A549 (cell line): Measurements from ENCODE around the gene ARHGEF4. TPM values are rescaled to one million over a fixed set of nuclear protein-coding genes. Genes with fewer than 3 reads are reported as not detected.

Source experiments
- ATAC-seq, 2 experiments: fragments of 200-7000 bp in 1 of 2; fragments of >200 bp in 1 of 2; cut with Nextera tagmentation in 1 of 2; cut with Tn5 transposase in 1 of 2; 3 replicates each; pipeline versions ENCODE4 v1.8.0 to v1.9.1; 2018 to 2020; ENCODE audit warnings: mild to moderate bottlenecking in 1 of 2, moderate library complexity in 1 of 2
- CTCF ChIA-PET: fragments of 300-600 bp; sonication (Branson Sonifier 250); formaldehyde crosslinking; extraction: SDS; loops from one replicate; lab custom pipeline; 2021; ENCODE audit warnings: antibody characterized with exemption, inconsistent platforms; lab: Yijun Ruan, JAX
- POLR2A ChIA-PET: fragments of 350-600 bp; formaldehyde crosslinking; extraction: SDS; loops from one replicate; lab custom pipeline; 2021; ENCODE audit warnings: antibody characterized with exemption, inconsistent platforms; lab: Yijun Ruan, JAX
- DNase-seq, 2 experiments: peaks; one replicate each; pipeline versions ENCODE4 v3.0.0 to v3.0.0-alpha.2; 2011 to 2016; ENCODE audit warnings: low read depth in 1 of 2, low spot score in 1 of 2
- FAIRE-seq: peaks from 2 replicates; lab custom pipeline; 2011; peaks lifted over from hg19 to GRCh38; lab: Jason Lieb, UNC
- H3K27ac ChIP-seq, 2 experiments: fragments of >200 bp; sonication (Bioruptor Twin); formaldehyde crosslinking; 3 replicates each; pipeline ENCODE4 v1.5.1; 2016 to 2017
- H3K4me1 ChIP-seq: fragments of >200 bp; sonication (Bioruptor Twin); formaldehyde crosslinking; 3 replicates; pipeline ENCODE4 v1.6.1; 2016
- H3K4me2 ChIP-seq: fragments of >200 bp; sonication (Bioruptor Twin); formaldehyde crosslinking; 3 replicates; pipeline ENCODE4 v1.6.1; 2016
- H3K4me3 ChIP-seq: fragments of >200 bp; sonication (Bioruptor Twin); formaldehyde crosslinking; 3 replicates; pipeline ENCODE4 v1.5.1; 2016
- H3K9me3 ChIP-seq: fragments of >200 bp; sonication (Bioruptor Twin); formaldehyde crosslinking; 3 replicates; pipeline ENCODE4 v1.6.1; 2016
- BHLHE40 ChIP-seq: IDR thresholded peaks from 2 replicates; pipeline ENCODE4 v1.6.1; 2012; ENCODE audit warnings: low read depth, low read length, inconsistent platforms
- CBX2 ChIP-seq: fragments of 200-600 bp; sonication (generic); IDR thresholded peaks from 2 replicates; pipeline ENCODE4 v1.6.1; 2016; ENCODE audit warnings: low read depth, mild to moderate bottlenecking, borderline replicate concordance
- CHD2 ChIP-seq: fragments of 150-350 bp; IDR thresholded peaks from 2 replicates; pipeline ENCODE4 v1.6.1; 2014; ENCODE audit warnings: low read length; ENCODE audit not compliant: partially characterized antibody
- EHMT2 ChIP-seq: fragments of 200-600 bp; sonication (generic); IDR thresholded peaks from 2 replicates; pipeline ENCODE4 v1.6.1; 2016; ENCODE audit warnings: antibody characterized with exemption, low read depth, mild to moderate bottlenecking, moderate library complexity
- ELK1 ChIP-seq: fragments of 150-350 bp; IDR thresholded peaks from 2 replicates; pipeline ENCODE4 v1.6.1; 2014; ENCODE audit warnings: low read depth, mild to moderate bottlenecking, low read length
- FOSL2 ChIP-seq, 2 experiments: fragments of 450-650 bp in 1 of 2; fragments of >200 bp in 1 of 2; sonication (Bioruptor Twin) in 1 of 2; formaldehyde crosslinking; IDR thresholded peaks; 2 replicates each; pipeline versions ENCODE4 v1.5.0 to v1.6.1; 2016 to 2020; ENCODE audit warnings: mild to moderate bottlenecking in 1 of 2, moderate library complexity in 1 of 2
- FOXS1 ChIP-seq: fragments of 250-450 bp; sonication (Bioruptor Pico); IDR thresholded peaks from 2 replicates; pipeline ENCODE4 v1.5.0; 2020; ENCODE audit warnings: mild to moderate bottlenecking, moderate library complexity
- HES2 ChIP-seq: fragments of >200 bp; sonication (Bioruptor Twin); formaldehyde crosslinking; IDR thresholded peaks from 2 replicates; pipeline ENCODE4 v1.6.1; 2016
- HEYL ChIP-seq: fragments of 250-450 bp; sonication (Bioruptor Pico); IDR thresholded peaks from 2 replicates; pipeline ENCODE4 v1.8.0; 2021; ENCODE audit warnings: mild to moderate bottlenecking, moderate library complexity
- HOXB13 ChIP-seq: fragments of 250-450 bp; sonication (Bioruptor Pico); IDR thresholded peaks from 2 replicates; pipeline ENCODE4 v1.5.0; 2020; ENCODE audit warnings: low read depth, mild to moderate bottlenecking, moderate library complexity
- HOXB5 ChIP-seq: fragments of 250-450 bp; sonication (Bioruptor Pico); IDR thresholded peaks from 2 replicates; pipeline ENCODE4 v1.5.0; 2020; ENCODE audit warnings: mild to moderate bottlenecking, moderate library complexity
- JUN ChIP-seq, 2 experiments: fragments of >200 bp; sonication (Bioruptor Twin); formaldehyde crosslinking; IDR thresholded peaks; 2 replicates in 1 of 2; 3 replicates in 1 of 2; pipeline ENCODE4 v1.6.1; 2016 to 2017
- JUNB ChIP-seq: fragments of >200 bp; sonication (Bioruptor Twin); formaldehyde crosslinking; IDR thresholded peaks from 2 replicates; pipeline ENCODE4 v1.6.1; 2016
- PHF8 ChIP-seq: fragments of 200-600 bp; sonication (generic); IDR thresholded peaks from 2 replicates; pipeline ENCODE4 v1.6.1; 2016; ENCODE audit warnings: low read depth, mild to moderate bottlenecking, antibody characterized with exemption, moderate library complexity, borderline replicate concordance
- RARB ChIP-seq: fragments of 250-450 bp; sonication (Bioruptor Pico); IDR thresholded peaks from 2 replicates; pipeline ENCODE4 v1.8.0; 2021; ENCODE audit warnings: mild to moderate bottlenecking, moderate library complexity
- RCOR1 ChIP-seq: fragments of 150-350 bp; IDR thresholded peaks from 2 replicates; pipeline ENCODE4 v1.6.1; 2014; ENCODE audit warnings: antibody characterized with exemption, low read length, low read depth
- RFX5 ChIP-seq: fragments of 450-650 bp; IDR thresholded peaks from 2 replicates; pipeline ENCODE4 v1.7.1; 2014; ENCODE audit warnings: antibody characterized with exemption, mild to moderate bottlenecking, moderate library complexity
- RNF2 ChIP-seq: fragments of 200-600 bp; sonication (generic); IDR thresholded peaks from 2 replicates; pipeline ENCODE4 v1.6.1; 2016; ENCODE audit warnings: low read depth, mild to moderate bottlenecking, antibody characterized with exemption, moderate library complexity, borderline replicate concordance
- SMC3 ChIP-seq: fragments of >200 bp; sonication (Bioruptor Twin); formaldehyde crosslinking; IDR thresholded peaks from 3 replicates; pipeline ENCODE4 v1.6.1; 2018; ENCODE audit warnings: inconsistent platforms
- TFCP2L1 ChIP-seq: fragments of 250-450 bp; sonication (Bioruptor Pico); IDR thresholded peaks from 2 replicates; pipeline ENCODE4 v1.5.0; 2021; ENCODE audit warnings: mild to moderate bottlenecking
- TP53 ChIP-seq: fragments of 250-450 bp; sonication (Bioruptor Pico); IDR thresholded peaks from 2 replicates; pipeline ENCODE4 v1.5.0; 2021; ENCODE audit warnings: mild to moderate bottlenecking, moderate library complexity
- ZFP36 ChIP-seq: fragments of 450-650 bp; IDR thresholded peaks from 2 replicates; pipeline ENCODE4 v1.6.1; 2014; ENCODE audit warnings: borderline replicate concordance; ENCODE audit not compliant: partially characterized antibody
- WGBS: methylation state at CpG from one replicate; pipeline ENCODE4 v1.1.6; 2017; ENCODE audit errors: missing lambda C conversion rate; 5-methylcytosine and 5-hydroxymethylcytosine counted together
- polyA plus RNA-seq, 4 experiments: library from polyadenylated mRNA; depleted of rRNA in 3 of 4; stranded (reverse); fragments of >200 nt; fragmentation: RNase III in 1 of 4; extraction: RNeasy Plus Mini Kit Qiagen cat#74134 plus additional on column Dnase treatment in 1 of 4; gene quantifications; 2 replicates in 3 of 4; 3 replicates in 1 of 4; pipeline ENCODE4 v1.2.3, GENCODE V29; 2011 to 2017
- TF ChIP-seq, protein P1 (sequence below): fragments of 250-450 bp; sonication (Bioruptor Pico); IDR thresholded peaks from 2 replicates; pipeline ENCODE4 v1.5.0; 2020; ENCODE audit warnings: low read depth, mild to moderate bottlenecking, moderate library complexity

The ARHGEF4 gene
- polyA plus RNA-seq, 2 of the 4 experiments (the other 2 are of a cell fraction), result 1.00 to 2.1 TPM

- WGBS, result 90% methylated on average over 11 of the region's 11 CpGs
- ChIA-PET POLR2A (no interaction called here), CTCF (interaction anchor here (0.8 kb wide), 1 partner anchor 163 kb away, joined by 3 read pairs; no protein-coding TSS in a partner anchor)
- no peak overlapping the region for H3K27ac ChIP-seq
- H3K4me1 ChIP-seq, result peaks cover 9% of the 10 kb centered on the region
- no peaks in the 10 kb centered on the region for H3K9me3 ChIP-seq
- H3K4me3 ChIP-seq, result no peak overlapping the region
- no peak for FAIRE-seq
- H3K4me2 ChIP-seq, result no peak overlapping the region
- TF ChIP-seq CHD2 (no peak), HEYL (CRISPR knock-in tag) (no peak), RCOR1 (no peak)
- TF ChIP-seq, all 56 proteins: peak for 0
- DNase-seq (no peak), ATAC-seq (no peak)
These were observed 200.1 kb downstream of the ARHGEF4 start for GRCh38 chr2:131036696-131037397.

DNA sequence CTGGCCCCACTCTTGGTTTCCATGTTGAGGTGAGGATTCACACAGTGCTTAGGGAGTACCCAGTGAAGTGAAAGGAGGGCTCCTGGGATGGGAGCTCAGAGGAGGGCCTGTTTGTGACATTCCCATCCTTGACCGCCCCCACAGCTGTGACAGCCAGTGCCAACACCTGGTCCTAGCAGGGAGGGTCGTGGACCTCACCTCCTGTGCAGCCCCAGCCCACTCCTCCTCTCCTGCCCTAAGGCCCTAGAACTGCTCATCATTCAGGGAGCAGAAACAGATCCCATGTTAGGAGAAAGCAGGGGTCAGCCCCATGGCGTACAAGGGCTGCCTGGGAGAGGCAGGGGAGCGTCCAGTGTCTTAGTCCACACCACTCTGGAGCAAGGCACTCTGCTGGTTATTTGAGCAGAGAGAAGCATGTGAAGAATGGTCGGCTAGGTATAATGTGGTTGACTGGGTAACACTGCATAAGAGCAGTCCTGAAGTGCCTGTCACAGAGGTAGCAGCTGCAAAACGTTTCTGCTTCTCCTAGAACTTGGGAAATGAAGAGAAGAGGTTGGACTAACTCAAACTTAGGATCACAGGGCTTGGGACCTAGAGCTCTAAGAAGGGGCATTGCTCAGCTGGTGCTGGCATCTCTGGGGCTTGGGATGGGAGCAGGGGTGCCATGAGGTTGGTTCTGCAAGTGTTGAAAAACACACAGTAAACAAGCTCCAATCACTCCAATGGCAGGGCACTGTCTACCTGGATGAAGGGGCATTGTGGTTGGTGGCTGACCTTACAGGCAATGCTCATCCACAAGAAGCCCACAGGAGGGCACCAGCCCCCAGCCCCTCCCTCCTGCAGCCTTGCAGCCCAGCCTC lies 200.9 kb downstream of the ARHGEF4 start:
- ATAC-seq (peak in 1 of 2 experiments; percentile 12; a peak in 3 of 6 replicates), DNase-seq (no peak)
- H3K4me1 ChIP-seq, result peaks cover 9% of the 10 kb centered on the region
- TF ChIP-seq JUN (IDR thresholded peaks at IDR 0.05), result no peak
- TF ChIP-seq HOXB5, result no peak
- TF ChIP-seq EHMT2, result no peak
- no peak for TF ChIP-seq FOXS1
- TF ChIP-seq HOXB13 (CRISPR knock-in tag), result no peak
- no peak for TF ChIP-seq BHLHE40
- TF ChIP-seq, all 56 proteins: peak for 0
- no peak overlapping the region for H3K27ac ChIP-seq
- no peak overlapping the region for H3K4me3 ChIP-seq
- 54% methylated on average over 6 of the region's 6 CpGs for WGBS
- ChIA-PET POLR2A (no interaction called here), CTCF (interaction anchor here (0.6 to 0.8 kb wide), 2 partner anchors 52 to 164 kb away, joined by 3 read pairs; no protein-coding TSS in a partner anchor)
- no peak overlapping the region for H3K4me2 ChIP-seq
- H3K9me3 ChIP-seq, result no peaks in the 10 kb centered on the region
- no peak for FAIRE-seq

GRCh38 chr2:131038258-131039100 lies 201.8 kb downstream of the ARHGEF4 start:
- ChIA-PET CTCF (interaction anchor here (0.6 kb wide), 1 partner anchor 51 kb away, joined by 3 read pairs; no protein-coding TSS in a partner anchor), POLR2A (no interaction called here)
- Histone ChIP-seq H3K4me3 (no peak overlapping the region), H3K27ac (no peak overlapping the region), H3K9me3 (no peaks in the 10 kb centered on the region), H3K4me1 (peaks cover 9% of the 10 kb centered on the region), H3K4me2 (no peak overlapping the region)
- no peak for DNase-seq
- TF ChIP-seq RFX5, result no peak
- no peak for FAIRE-seq
- WGBS, result 79% methylated on average over 13 of the region's 17 CpGs
- no peak for ATAC-seq

- CTCF ChIA-PET, result no interaction called here
These were observed 202.4 kb downstream of the ARHGEF4 start for GRCh38 chr2:131039101-131039440.

DNA sequence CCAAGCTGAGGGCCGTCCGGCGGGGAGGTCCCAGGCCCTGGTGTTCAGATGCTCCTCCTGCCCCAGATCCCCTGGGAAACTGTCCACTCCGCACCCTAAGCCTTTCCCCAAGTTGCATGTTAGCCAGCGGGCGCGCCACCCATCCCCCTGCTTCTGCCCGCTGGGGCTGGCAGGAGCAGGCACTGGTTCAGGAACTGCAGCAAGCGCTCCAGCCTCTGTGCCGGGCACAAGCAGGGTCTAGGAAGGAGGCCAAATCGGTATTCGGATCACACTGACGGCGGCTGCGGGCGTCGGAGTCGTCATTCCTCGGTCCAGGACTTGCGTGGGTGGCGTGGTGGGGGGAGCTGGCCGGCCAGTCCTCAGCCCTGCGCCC lies 202.8 kb downstream of the ARHGEF4 start:
- Histone ChIP-seq H3K4me3 (no peak overlapping the region), H3K4me2 (no peak overlapping the region), H3K27ac (no peak overlapping the region), H3K9me3 (no peaks in the 10 kb centered on the region), H3K4me1 (peaks cover under 1% of the 10 kb centered on the region)
- ChIA-PET CTCF (no interaction called here), POLR2A (no interaction called here)
- DNase-seq (no peak), ATAC-seq (no peak), FAIRE-seq (no peak)
- 93% methylated on average over 22 of the region's 23 CpGs for WGBS
- TF ChIP-seq HES2 (no peak), FOSL2 (IDR thresholded peaks at IDR 0.05) (no peak), FOSL2 (CRISPR knock-in tag; IDR thresholded peaks at IDR 0.05) (no peak), ZFP36 (no peak), CBX2 (no peak), ELK1 (no peak), SMC3 (no peak), TFCP2L1 (CRISPR knock-in tag) (no peak), JUNB (no peak), RNF2 (no peak), TP53 (no peak), RARB (CRISPR knock-in tag) (no peak)
- TF ChIP-seq, protein P1, sequence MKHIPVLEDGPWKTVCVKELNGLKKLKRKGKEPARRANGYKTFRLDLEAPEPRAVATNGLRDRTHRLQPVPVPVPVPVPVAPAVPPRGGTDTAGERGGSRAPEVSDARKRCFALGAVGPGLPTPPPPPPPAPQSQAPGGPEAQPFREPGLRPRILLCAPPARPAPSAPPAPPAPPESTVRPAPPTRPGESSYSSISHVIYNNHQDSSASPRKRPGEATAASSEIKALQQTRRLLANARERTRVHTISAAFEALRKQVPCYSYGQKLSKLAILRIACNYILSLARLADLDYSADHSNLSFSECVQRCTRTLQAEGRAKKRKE (CRISPR knock-in tag), result no peak

More at GRCh38 chr2:131039101-131039440, 202.4 kb downstream of the ARHGEF4 start:
- ATAC-seq (no peak), DNase-seq (no peak), FAIRE-seq (no peak)
- Histone ChIP-seq H3K4me2 (no peak overlapping the region), H3K4me1 (peaks cover 5% of the 10 kb centered on the region), H3K9me3 (no peaks in the 10 kb centered on the region), H3K4me3 (no peak overlapping the region), H3K27ac (no peak overlapping the region)
- POLR2A ChIA-PET, result no interaction called here
- TF ChIP-seq HEYL (CRISPR knock-in tag), result no peak
- no peak for TF ChIP-seq PHF8
- WGBS, result 79% methylated on average over 8 of the region's 9 CpGs
